Esophagus muscularis mucosa (tissue), 4 donors: ENCODE data around the gene RPS21.

Source experiments
- CTCF ChIP-seq, 3 experiments: fragments of 200-600 bp in 2 of 3; fragments of 450-650 bp in 1 of 3; sonication (generic) in 2 of 3; IDR thresholded peaks; one replicate each; pipeline ENCODE4 v1.5.1; 2017 to 2019; ENCODE audit warnings: antibody characterized with exemption in 3 of 3, mild to moderate bottlenecking in 2 of 3, moderate library complexity in 1 of 3
- EP300 ChIP-seq: sonication (generic); formaldehyde crosslinking; IDR thresholded peaks from one replicate; pipeline ENCODE4 v1.6.1; 2017; ENCODE audit warnings: antibody characterized with exemption
- POLR2A ChIP-seq: fragments of 450-650 bp; IDR thresholded peaks from one replicate; pipeline ENCODE4 v1.6.1; 2017; ENCODE audit warnings: antibody characterized with exemption, moderate library complexity, mild to moderate bottlenecking, low read depth
- POLR2AphosphoS5 ChIP-seq, 2 donors: sonication (generic); formaldehyde crosslinking; IDR thresholded peaks; one replicate each; pipeline ENCODE4 v1.6.1; 2017; ENCODE audit warnings: antibody characterized with exemption in 2 of 2

- TF ChIP-seq POLR2A (no peak), CTCF (IDR thresholded peaks at IDR 0.05) (no peak), EP300 (no peak), POLR2AphosphoS5 (IDR thresholded peaks at IDR 0.05) (peak; percentile 76 to 87)
These were observed 21.8 kb upstream of the RPS21 start for GRCh38 chr20:62364911-62365736.
